Caco-2 (cell line): ENCODE measurements around the gene THBS2. TPM values are rescaled to one million over a fixed set of nuclear protein-coding genes. Genes with fewer than 3 reads are reported as not detected.
"Not testable (repeated sequence)": the region's sequence is repeated elsewhere in the genome, so short reads cannot be mapped to it uniquely, and the experiment has no call there.

Experiments used
- BruUV-seq: library from RNA; stranded (reverse); fragments of 400-500 nt; replicated peaks from 2 replicates; lab custom pipeline; 2021; lab: Mats Ljungman, UMichigan
- CTCF ChIA-PET: fragments of 300-600 bp; sonication (Branson Sonifier 250); formaldehyde crosslinking; loops from one replicate; lab custom pipeline; 2022; ENCODE audit warnings: antibody characterized with exemption; lab: Charles Lee
- POLR2A ChIA-PET: fragments of 300-600 bp; sonication (Branson Sonifier 250); formaldehyde crosslinking; loops from one replicate; lab custom pipeline; 2022; ENCODE audit warnings: antibody characterized with exemption; lab: Charles Lee
- DNase-seq, 2 experiments: peaks; one replicate each; pipeline versions ENCODE4 v3.0.0 to v3.0.0-alpha.2; 2020 to 2022
- H3K27me3 ChIP-seq: replicated peaks from 2 replicates; pipeline ENCODE4 v1.6.0; 2011; ENCODE audit warnings: low read length; ENCODE audit not compliant: control insufficient read depth, insufficient read depth
- H3K36me3 ChIP-seq: 2 replicates; pipeline ENCODE4 v1.5.1; 2011; ENCODE audit warnings: low read length; ENCODE audit not compliant: control insufficient read depth, insufficient read depth
- H3K4me1 ChIP-seq: fragments of 250-450 bp; sonication (Bioruptor Pico); 2 replicates; pipeline ENCODE4 v1.5.1; 2020; ENCODE audit warnings: mild to moderate bottlenecking
- H3K4me3 ChIP-seq: 2 replicates; pipeline ENCODE4 v1.5.1; 2011; ENCODE audit warnings: low read depth, mild to moderate bottlenecking, control low read depth, low read length
- H3K9me3 ChIP-seq: fragments of 250-450 bp; sonication (Bioruptor Pico); 2 replicates; pipeline ENCODE4 v1.5.1; 2020; ENCODE audit warnings: mild to moderate bottlenecking, moderate library complexity
- H3K27ac Mint-ChIP-seq: one replicate; pipeline ENCODE4 v1.8.0; 2022; ENCODE audit warnings: mixed read lengths; ENCODE audit not compliant: unreplicated experiment
- H3K27me3 Mint-ChIP-seq: one replicate; pipeline ENCODE4 v1.8.0; 2022; ENCODE audit warnings: mixed read lengths; ENCODE audit not compliant: insufficient read depth, unreplicated experiment
- H3K36me3 Mint-ChIP-seq: one replicate; pipeline ENCODE4 v1.8.0; 2022; ENCODE audit warnings: mild to moderate bottlenecking, mixed read lengths; ENCODE audit not compliant: insufficient read depth, unreplicated experiment
- H3K4me1 Mint-ChIP-seq: one replicate; pipeline ENCODE4 v1.8.0; 2022; ENCODE audit warnings: low read depth, mixed read lengths; ENCODE audit not compliant: unreplicated experiment
- H3K4me3 Mint-ChIP-seq: one replicate; pipeline ENCODE4 v1.8.0; 2022; ENCODE audit warnings: mild to moderate bottlenecking, moderate library complexity, mixed read lengths; ENCODE audit not compliant: unreplicated experiment
- H3K9me3 Mint-ChIP-seq: one replicate; pipeline ENCODE4 v1.8.0; 2022; ENCODE audit warnings: mixed read lengths; ENCODE audit not compliant: unreplicated experiment
- CTCF ChIP-seq, 2 experiments: fragments of 200-600 bp in 1 of 2; IDR thresholded peaks; 1 replicate in 1 of 2; 2 replicates in 1 of 2; pipeline versions ENCODE4 v1.5.1 to v1.8.0; 2011 to 2022; ENCODE audit warnings: antibody characterized with exemption in 1 of 2, control low read depth in 1 of 2, inconsistent platforms in 1 of 2, low read depth in 1 of 2, low read length in 1 of 2, mild to moderate bottlenecking in 1 of 2, moderate library complexity in 1 of 2; ENCODE audit not compliant: insufficient read depth in 1 of 2, severe bottlenecking in 1 of 2, unreplicated experiment in 1 of 2
- intact Hi-C: fragments of 100-400 bp; cut with micrococcal nuclease; formaldehyde crosslinking; loops from one replicate; pipeline ENCODE4 v1.10.0; 2022; ENCODE audit not compliant: unreplicated experiment
- total RNA-seq: library from RNA; stranded (reverse); gene quantifications from 2 replicates; pipeline ENCODE4 v1.2.3, GENCODE V29; 2022

The THBS2 gene
- total RNA-seq, 1 experiment from 2014 or later = 0.07 TPM

GRCh38 chr6:169263374-169263773, 9.7 kb upstream of the THBS2 start:
- no peak for DNase-seq
- Mint-ChIP-seq H3K4me3 (no peak overlapping the region), H3K27me3 (no peaks in the 10 kb centered on the region), H3K27ac (no peak overlapping the region), H3K36me3 (no peaks in the 10 kb centered on the region), H3K9me3 (no peaks in the 10 kb centered on the region), H3K4me1 (no peaks in the 10 kb centered on the region)
- CTCF ChIA-PET = no interaction called here
- TF ChIP-seq CTCF (IDR thresholded peaks at IDR 0.05; ENCODE audit: insufficient read depth in 1 of 2, low read depth in 1 of 2, low read length in 1 of 2, severe bottlenecking in 1 of 2, unreplicated experiment in 1 of 2) = no peak
- intact Hi-C loops = no loop called here
- Histone ChIP-seq H3K9me3 (no peaks in the 10 kb centered on the region), H3K27me3 (no peaks in the 10 kb centered on the region), H3K4me3 (no peak overlapping the region), H3K36me3 (no peaks in the 10 kb centered on the region), H3K4me1 (no peaks in the 10 kb centered on the region)
- no TSS peak for BruUV-seq
- POLR2A ChIA-PET = no interaction called here

GRCh38 chr6:169262602-169263001, 9.0 kb upstream of the THBS2 start:
- DNase-seq, H3K9me3 ChIP-seq, POLR2A ChIA-PET, H3K4me1 ChIP-seq, H3K36me3 ChIP-seq, CTCF ChIA-PET, H3K4me1 Mint-ChIP-seq, H3K27me3 ChIP-seq, H3K36me3 Mint-ChIP-seq, intact Hi-C loops, H3K27ac Mint-ChIP-seq, H3K27me3 Mint-ChIP-seq, H3K4me3 ChIP-seq, BruUV-seq, H3K9me3 Mint-ChIP-seq, H3K4me3 Mint-ChIP-seq: not testable (repeated sequence)

- Histone ChIP-seq H3K36me3 (no peaks in the 10 kb centered on the region), H3K9me3 (no peaks in the 10 kb centered on the region), H3K4me3 (no peak overlapping the region), H3K27me3 (no peaks in the 10 kb centered on the region), H3K4me1 (no peaks in the 10 kb centered on the region)
- intact Hi-C loops = no loop called here
- Mint-ChIP-seq H3K9me3 (no peaks in the 10 kb centered on the region), H3K4me3 (no peak overlapping the region), H3K27ac (no peak overlapping the region), H3K27me3 (peaks cover 12% of the 10 kb centered on the region), H3K4me1 (no peaks in the 10 kb centered on the region), H3K36me3 (no peaks in the 10 kb centered on the region)
- TF ChIP-seq CTCF (IDR thresholded peaks at IDR 0.05; ENCODE audit: insufficient read depth in 1 of 2, low read depth in 1 of 2, low read length in 1 of 2, severe bottlenecking in 1 of 2, unreplicated experiment in 1 of 2) = no peak
- ChIA-PET CTCF (no interaction called here), POLR2A (no interaction called here)
- BruUV-seq = no TSS peak
- no peak for DNase-seq
Measured at GRCh38 chr6:169256518-169256917, 2.9 kb upstream of the THBS2 start.

- DNase-seq = no peak
- H3K4me3 ChIP-seq = no peak overlapping the region
- H3K36me3 Mint-ChIP-seq = no peaks in the 10 kb centered on the region
- H3K27me3 Mint-ChIP-seq = peaks cover 12% of the 10 kb centered on the region
- H3K4me3 Mint-ChIP-seq = no peak overlapping the region
- no peaks in the 10 kb centered on the region for H3K27me3 ChIP-seq
- POLR2A ChIA-PET = no interaction called here
- H3K4me1 Mint-ChIP-seq = no peaks in the 10 kb centered on the region
- BruUV-seq = no TSS peak
- intact Hi-C loops = no loop called here
- no peaks in the 10 kb centered on the region for H3K4me1 ChIP-seq
- no peaks in the 10 kb centered on the region for H3K9me3 ChIP-seq
- CTCF ChIA-PET = no interaction called here
- no peak overlapping the region for H3K27ac Mint-ChIP-seq
- no peak for TF ChIP-seq CTCF (IDR thresholded peaks at IDR 0.05; ENCODE audit: insufficient read depth in 1 of 2, low read depth in 1 of 2, low read length in 1 of 2, severe bottlenecking in 1 of 2, unreplicated experiment in 1 of 2)
- no peaks in the 10 kb centered on the region for H3K9me3 Mint-ChIP-seq
- no peaks in the 10 kb centered on the region for H3K36me3 ChIP-seq
Measured at GRCh38 chr6:169256061-169256460, 2.4 kb upstream of the THBS2 start.
